Umbilical cord (tissue), 2 donors: ENCODE data around the gene ISL1. TPM values are rescaled to one million over a fixed set of nuclear protein-coding genes. Genes with fewer than 3 reads are reported as not detected.

Experiments
- DNase-seq: peaks from one replicate; pipeline ENCODE4 v3.0.0-alpha.2; 2015; ENCODE audit warnings: low spot score
- total RNA-seq: library from RNA; depleted of rRNA; stranded (reverse); fragments of >200 nt; gene quantifications from one replicate; pipeline ENCODE4 v1.2.3, GENCODE V29; 2014; ENCODE audit warnings: low replicate concordance; ENCODE audit not compliant: insufficient read depth

ISL1 gene
- total RNA-seq, 1 donor from 2014 or later = 13.2 TPM

DNA sequence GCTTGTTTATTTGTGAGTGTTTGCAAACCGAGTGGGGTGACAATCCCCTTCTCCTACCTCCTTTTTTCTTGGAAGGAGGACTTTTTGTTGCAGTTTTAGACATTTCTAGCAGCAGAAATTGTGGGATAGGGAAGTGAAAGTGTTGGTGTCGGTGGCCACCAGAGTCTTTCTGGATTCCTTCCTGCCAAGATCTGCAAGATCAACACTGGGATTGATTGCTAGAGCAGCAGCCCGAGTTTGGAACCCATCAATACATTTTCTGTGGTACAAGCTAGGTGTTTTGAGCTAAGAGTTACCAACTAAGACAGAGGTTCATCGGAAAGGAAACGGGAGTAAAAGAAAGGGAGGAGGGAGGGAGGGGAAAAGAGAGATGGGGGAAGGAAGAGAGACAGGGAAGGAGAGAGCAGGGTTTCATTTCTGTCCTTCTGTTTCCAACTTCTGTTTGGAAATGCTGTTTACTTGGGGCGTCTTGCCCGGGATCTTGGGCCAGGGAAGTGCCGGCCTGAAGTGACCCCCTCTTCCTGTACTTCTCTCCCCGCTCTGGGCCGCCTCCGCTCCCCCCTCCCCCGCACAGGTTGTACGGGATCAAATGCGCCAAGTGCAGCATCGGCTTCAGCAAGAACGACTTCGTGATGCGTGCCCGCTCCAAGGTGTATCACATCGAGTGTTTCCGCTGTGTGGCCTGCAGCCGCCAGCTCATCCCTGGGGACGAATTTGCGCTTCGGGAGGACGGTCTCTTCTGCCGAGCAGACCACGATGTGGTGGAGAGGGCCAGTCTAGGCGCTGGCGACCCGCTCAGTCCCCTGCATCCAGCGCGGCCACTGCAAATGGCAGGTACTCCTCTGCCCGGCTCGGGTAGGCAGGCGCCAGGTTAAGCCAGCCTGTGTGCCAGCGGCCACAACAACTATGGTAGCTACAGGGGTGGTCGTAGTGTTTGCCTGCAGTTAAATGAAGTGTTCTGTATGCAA, 4.0 kb downstream of the ISL1 start:
- DNase-seq = no peak

DNA sequence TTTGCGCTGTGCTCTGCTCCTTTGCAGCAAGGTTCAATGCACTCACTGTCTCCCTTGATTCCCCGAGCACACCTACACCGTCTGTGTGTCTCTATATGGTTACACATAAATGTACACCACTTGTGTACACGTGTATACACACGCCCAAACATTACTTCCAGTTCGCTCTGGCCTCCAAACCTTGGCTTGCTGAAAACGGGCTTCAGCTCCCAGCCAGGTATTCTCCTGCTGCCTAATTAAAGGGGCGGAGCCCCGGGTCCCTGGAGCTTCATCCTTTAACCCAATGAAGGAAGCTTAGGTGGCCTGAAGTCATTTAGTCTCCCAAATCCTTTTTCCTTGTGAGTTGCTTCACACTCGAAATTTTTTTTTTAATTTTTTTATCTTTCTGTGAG, 4.6 kb downstream of the ISL1 start:
- no peak for DNase-seq

DNA sequence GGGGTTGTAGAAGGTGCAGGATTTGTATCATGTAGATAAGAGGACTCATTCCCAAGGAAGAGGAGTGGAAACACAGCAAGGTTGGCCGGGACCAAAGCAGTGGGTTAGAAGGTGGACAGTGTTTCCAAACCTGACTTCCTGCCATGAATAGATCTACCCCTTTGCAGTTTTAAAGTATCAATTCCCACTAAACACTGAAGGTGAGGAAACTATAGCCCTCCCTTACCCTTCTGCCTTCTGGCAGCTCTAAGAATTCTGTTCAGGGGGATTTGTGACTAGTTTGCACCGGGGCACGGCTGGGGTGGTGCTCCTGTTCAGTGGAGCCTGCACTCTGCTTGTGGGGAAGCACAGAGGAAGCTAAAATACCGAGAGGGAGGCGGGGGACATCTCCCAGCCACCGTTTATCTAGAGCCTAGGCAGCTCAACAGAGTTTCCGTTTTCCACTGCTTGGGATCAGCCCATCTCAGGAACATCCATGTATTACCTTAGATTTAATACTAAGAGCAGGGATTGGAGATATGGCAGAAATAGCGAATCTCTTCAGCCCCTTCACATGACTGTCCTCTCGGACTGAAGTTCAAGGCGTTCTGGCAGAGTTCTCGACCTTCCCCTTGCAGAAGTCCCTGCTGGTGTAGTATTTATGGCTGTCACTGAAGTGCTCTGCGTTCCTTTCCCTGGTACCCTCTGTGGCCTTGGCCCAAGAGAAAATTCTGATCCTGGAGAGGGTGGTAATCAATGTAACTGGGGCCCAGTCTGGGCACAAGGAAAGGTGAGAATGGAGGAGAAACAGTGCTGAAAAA, 5.4 kb downstream of the ISL1 start:
- DNase-seq = no peak

DNA sequence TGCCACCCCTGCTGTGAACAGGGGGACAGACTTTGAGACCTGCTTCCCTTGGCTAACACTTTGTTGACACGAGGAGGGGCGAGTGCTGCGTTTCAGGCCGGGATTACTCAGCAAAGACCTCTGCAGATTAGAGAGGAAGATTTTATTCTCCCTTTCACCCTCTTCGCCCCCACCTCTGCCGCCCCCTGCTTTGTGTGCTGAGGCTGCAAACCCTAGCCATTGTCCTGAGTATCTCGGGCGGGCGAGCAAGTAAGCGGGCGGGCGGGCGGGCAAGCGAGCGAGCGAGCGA, 6.0 kb downstream of the ISL1 start:
- no peak for DNase-seq

DNA sequence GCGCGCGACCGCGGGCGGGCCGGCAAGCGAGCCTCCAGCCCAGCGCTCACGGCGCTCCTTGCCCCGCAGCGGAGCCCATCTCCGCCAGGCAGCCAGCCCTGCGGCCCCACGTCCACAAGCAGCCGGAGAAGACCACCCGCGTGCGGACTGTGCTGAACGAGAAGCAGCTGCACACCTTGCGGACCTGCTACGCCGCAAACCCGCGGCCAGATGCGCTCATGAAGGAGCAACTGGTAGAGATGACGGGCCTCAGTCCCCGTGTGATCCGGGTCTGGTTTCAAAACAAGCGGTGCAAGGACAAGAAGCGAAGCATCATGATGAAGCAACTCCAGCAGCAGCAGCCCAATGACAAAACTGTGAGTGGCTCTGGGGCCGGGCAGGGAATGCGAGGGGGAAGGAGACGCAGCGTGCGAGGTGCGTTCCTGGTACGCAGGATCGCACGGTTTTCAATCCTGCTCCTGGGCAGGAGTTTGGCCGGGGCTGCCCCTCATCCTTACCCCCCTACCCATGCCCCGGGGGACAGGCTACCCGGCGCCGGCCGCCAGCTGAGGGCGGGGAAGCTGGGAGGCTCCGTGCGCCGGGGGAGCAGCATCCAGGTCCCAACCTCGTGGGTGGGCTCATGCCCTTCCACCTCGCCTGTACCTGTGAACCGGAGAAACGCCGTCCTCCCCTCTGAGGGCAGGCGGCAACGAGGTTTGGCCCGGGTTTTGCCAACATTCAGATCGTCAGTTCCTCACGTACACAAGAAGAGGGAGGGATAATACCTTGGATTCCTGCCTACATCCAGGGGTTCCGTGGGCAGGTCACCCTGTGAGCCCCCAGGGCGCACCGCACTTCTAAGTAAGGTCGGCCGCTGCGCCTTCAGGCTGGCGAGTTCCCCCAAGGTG, 6.6 kb downstream of the ISL1 start:
- no peak for DNase-seq

DNA sequence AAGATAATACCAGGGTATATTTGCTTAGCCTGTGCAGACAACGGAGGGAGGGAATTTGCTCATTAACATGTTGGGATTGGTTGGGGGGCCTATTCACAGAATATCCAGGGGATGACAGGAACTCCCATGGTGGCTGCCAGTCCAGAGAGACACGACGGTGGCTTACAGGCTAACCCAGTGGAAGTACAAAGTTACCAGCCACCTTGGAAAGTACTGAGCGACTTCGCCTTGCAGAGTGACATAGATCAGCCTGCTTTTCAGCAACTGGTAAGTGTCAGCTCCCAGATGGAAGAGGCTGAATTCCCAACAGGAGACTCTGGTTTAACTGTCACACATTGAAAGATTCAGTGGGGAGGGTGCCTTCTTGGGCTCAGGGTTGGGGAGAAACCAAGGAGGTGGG, 7.9 kb downstream of the ISL1 start:
- no peak for DNase-seq

DNA sequence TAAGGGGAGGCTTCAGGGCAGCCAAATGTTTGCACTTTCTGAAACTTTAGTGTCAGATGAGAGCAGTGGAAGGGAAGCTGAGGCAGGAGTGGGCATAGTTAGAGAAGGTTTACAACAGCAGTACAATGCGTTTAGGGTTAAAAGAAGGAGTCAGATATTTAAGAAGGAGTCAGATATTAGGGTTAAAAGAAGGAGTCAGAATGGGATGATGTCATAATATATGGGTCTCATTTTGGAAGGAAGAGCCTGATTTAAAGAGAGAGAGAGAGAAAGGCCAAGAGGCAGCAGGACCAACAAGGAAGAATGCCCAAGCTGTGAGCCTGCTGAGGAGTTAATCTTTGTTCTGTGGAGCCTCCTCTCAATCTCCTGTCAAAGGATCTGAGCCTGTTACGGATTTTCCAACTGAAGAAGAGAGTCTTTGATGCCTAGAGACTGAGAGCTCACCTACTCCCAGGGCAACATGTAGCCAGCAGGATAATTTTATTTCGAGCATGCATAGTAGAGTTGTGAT, 9.5 kb downstream of the ISL1 start:
- DNase-seq = no peak

DNA sequence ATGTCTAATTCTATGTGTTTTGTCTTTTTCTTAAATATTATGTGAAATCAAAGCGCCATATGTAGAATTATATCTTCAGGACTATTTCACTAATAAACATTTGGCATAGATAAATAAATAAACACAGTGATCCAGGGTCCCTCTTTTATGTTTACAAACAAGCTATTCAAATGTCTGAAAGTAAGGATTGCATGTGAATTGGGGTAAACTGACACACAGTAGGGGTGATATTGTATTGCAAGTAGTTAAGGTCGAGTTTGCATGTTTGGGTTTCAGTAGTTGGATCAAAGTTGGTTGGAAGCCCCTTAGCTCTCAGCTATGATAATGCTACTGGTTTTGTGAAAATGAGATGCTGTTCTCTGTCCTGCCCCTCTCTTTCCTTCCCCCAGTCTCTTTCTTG, 11.4 kb downstream of the ISL1 start:
- DNase-seq = no peak

DNA sequence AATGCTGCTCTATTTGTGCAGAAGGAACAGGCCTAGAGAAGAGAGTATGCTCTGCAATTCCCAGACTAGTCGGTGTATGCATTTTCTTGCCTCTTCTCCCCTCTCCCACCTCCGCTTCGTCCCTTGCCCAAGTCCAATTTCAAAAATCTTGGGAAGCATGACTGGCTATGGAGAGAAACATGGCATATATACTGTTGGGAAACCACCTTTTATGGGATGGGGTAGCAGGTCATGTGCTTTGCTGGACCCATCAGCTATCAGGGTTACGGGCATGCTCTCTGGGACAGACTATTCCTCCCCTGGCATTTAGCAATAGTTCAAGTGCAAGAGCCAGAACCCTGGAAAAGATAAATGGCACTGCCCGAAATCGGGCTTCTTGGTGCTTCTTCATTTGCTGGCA, 12.0 kb downstream of the ISL1 start:
- no peak for DNase-seq

DNA sequence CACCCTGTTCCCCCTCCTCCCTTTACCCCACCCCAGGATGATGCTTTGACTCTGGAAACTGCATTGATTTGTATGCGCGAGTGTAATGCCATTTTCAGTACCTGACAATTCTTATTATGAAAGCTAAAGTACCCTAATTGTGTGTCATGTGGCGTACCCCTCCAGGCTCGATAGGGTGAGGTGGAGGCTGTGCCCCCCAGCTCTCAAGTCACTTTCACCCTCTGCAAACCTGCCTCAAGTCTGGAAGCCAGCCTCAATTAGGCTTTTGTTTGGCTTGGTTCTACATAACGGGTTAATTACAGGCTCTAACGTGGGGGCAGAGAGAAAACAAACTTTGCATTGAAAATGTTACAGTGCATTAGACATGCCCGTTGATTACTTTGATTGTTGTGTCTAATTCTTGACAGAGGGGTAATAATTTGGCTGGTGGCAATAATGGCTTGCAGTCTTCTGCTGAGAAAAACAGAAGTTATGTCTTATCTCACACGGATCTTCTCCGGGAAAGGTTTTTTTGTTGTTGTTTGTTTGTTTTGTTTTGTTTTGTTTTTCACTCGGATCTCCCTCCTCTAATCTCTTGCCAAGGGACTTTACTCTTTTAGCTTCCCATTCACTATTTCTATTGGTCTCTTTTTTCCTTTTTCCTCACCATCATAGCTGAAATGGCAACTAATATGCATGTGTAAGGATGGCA, 12.6 kb downstream of the ISL1 start:
- DNase-seq = no peak

DNA sequence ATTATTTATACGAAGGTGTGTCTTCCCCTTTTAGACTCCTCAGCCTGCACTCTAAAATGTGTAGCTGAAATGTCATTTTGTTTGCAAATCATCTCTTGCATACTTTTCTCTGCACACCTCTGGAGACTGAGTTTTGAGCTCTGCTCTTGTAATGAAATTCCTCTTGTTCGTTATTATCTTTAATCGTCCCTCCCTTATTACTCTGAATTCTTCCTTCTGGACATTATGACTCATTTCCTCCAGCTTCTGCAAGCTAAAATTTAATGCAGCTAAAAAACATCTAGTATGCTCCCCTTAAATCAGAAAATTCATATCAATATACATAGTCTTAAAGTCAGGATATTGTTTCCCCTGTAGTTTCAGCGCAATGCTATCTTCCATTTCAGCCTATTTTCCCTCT, 13.5 kb downstream of the ISL1 start:
- no peak for DNase-seq

DNA sequence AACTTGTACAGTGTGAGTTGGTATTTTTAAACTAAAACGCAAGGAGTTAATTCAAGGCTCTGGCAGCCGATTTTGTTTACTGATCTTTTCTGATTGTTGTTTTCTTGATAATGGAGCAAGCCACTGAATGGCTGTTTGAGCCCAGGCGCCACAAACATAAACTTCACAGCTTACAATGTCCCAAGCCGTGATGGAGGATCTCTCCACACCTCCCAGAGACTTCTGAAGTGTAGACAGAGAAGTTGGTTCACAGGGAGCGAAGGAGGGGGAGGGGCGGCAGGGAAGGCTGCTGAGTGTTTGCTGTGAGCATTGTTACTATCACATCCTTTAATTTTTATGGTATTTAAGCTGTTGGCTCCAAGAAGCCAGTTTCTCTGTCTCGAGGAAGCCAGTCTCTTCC, 14.7 kb downstream of the ISL1 start:
- no peak for DNase-seq

DNA sequence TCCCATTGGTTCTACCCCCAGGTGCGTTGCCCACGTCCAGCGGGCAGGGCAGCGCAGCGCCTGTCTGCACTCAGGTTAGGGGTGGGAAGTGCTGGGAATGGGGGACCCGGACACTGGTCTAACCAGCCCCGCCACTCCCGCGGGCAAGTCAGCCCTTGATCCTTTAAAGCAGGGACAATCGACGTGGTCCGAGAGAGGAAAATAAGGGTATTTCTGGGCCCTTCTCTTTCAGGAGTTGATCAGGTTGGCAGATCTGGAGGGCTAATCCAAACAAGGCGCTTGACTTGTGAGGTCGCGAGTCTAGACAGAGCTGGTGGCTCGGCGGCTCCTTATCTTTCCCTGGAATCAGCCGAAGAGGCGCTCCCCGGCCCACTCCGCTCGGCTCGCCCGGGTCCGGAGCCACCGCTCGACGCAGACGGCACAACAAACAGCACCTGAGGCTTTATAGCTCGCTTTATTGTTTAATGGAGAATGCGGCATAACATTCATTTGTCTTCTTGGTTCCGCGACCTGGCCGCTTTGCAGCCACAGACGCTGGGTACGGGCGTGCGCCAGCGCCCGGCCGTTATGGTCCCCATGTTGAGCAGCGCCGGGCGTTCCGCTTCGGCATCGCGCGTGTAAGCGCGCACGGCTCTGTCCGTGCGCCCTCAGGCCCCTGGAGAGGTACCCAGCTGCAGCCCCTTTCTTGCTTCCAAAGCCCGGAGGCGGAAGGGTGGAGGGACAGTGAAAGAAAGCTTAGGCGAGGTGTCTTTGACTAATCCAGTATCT, 15.8 kb downstream of the ISL1 start:
- no peak for DNase-seq

DNA sequence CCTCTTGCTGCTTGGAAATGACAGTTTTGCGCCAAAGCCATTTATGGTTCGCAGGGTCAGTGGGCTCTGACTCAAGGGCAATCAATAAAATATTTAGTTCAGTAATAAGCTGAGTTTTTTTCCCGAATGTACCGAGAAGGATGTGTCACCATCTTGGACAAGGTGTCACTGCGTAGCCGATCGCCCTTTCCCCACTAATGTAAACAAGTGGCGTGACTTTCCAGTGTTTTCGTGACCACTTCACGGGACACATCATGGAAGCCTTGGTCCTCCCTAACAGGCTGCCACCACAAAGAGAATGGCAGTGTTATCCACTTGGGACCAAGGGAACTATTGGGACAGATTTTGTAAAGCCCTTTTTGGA, 16.4 kb downstream of the ISL1 start:
- DNase-seq = no peak

DNA sequence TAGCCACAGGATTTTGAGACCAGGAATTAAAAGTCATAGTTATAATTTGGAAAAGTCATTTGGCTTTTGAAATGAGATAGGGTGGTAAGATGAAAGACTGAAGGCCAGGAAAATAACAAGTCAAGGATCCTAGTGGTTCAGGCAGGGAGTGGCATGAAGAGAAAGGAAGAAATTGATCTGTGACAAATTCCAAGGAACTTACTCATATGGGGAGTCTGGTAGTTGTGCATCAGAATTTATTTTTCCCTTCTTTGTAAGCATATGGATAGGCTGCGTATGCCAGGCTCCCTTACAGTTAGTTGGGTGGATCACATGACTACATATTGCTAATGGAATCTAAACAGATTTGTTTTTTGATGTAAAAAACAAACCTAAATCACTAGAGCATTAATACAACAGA, 21.0 kb downstream of the ISL1 start:
- no peak for DNase-seq

DNA sequence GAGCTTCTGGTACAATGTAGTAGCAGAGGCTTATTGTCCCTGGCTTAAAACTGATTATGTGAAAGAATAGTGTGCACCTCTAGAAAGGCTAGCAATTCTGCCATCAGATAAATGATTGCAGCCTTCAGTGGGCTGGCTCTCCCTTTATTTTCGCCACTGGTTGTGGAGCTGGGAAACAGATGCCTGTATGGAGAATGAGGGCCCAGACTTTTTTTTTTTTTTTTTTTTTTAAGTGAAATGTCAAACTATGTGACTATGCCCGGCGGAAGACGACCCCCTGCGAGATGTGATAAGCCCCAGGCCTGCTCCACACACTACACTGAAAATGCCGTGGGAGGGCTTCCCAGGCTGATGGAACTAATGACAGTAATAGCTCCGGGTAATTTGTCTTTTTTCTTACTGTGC, 28.7 kb downstream of the ISL1 start:
- DNase-seq = no peak

DNA sequence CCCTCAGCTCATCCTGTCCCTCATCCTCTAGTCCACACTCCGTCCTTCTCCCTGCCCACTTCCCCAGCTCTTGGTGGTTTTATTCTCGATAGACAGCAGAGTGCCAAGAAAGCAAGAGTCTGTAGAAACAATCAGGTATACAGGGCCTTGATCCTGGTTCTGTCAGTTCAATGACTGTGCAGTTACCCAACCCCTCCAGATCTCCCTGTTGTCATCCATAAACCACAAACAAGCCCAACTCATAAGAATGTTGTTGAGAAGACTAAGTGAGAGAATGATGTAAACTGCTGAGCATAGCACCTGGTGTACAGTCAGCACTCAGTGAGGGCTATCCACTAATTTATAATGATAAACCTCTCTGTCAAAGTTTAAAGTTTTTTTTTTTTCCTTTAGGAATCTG, 31.3 kb downstream of the ISL1 start:
- no peak for DNase-seq

DNA sequence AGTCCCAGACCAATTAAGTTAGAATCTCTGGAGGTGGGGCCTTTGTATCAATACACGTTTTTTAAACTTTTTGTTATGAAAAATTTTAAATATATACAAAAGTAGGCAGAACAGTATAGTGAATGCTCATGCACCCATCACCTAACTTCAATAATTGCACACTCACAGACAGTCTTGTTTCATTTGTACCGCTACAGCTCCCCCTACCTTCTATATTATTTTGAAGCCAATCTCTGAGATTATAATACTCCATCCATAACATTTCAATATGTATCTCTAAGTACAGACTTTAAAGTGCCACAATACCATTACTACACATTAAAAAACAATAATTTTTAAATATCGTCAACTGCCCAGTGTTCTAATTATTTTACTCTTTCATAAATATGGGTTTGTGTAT, 32.9 kb downstream of the ISL1 start:
- DNase-seq = no peak

DNA sequence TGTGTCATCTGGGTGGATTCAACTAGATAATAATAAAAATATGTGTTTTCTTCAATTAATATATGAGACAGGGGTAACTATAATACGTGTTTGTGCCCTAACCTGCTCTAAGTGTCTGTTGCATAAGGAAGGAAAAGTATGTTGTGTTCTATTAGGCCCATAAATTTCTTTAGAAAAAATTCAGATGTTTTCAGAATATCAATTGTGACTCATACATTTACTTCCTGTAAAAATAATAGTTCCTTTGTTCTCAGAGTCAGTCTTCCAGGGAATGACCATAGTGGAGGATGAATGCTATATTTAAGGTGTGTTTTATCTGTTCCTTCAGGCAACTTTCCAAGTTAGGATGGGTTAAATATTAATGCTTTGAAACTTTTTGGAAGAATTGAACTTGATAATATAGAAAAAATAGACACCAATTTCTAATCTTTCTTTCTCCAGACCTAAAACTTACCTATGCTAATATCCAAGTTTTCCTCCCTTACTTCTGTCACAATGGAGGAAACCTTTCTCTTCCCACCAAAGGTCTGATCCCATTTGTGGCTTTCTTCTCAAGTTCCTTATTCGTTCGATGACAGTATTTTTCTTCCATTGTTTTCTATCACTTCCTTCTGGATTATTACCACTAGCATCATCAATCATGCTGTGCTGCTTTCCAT, 49.9 kb downstream of the ISL1 start:
- DNase-seq = no peak

DNA sequence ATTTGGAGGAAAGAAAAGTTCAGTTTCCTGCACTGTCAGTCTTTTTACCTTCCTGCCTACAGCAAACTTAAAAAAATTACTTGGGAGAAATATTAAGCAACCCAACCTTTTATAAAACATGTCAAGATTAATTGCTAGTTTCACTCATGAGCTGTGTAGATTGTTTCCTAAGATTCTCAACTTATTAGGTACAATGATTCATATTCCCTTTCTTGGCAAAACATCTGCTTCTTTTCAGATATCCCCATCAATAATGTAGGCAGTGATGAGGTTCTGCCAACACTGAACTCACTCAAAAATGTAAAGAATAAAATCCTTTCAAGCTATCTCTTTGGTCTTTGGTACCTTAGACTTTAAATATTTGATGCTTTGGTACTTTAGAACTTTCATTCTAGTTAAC, 56.0 kb downstream of the ISL1 start:
- DNase-seq = no peak
